OCI-LY1 (cell line): Measurements from ENCODE around the gene GID4.

Experiments used
- H2AFZ ChIP-seq: fragments of 200-600 bp; sonication (generic), shearing (Covaris generic); 2 replicates; pipeline ENCODE4 v1.6.0; 2014; ENCODE audit warnings: antibody characterized with exemption, mild to moderate bottlenecking, low read length
- H3F3A ChIP-seq: fragments of 200-600 bp; sonication (generic), shearing (Covaris generic); 2 replicates; pipeline ENCODE4 v1.6.0; 2014; ENCODE audit warnings: mild to moderate bottlenecking, antibody characterized with exemption, low read length, moderate library complexity; ENCODE audit not compliant: insufficient read depth
- H3K27ac ChIP-seq: fragments of 200-600 bp; sonication (generic); 2 replicates; pipeline ENCODE4 v1.5.1; 2014; ENCODE audit warnings: low read length, mixed run types, mild to moderate bottlenecking, low read depth; ENCODE audit not compliant: poor library complexity, severe bottlenecking
- H3K27me3 ChIP-seq: fragments of 200-600 bp; sonication (generic); 2 replicates; pipeline ENCODE4 v1.6.0; 2014; ENCODE audit warnings: antibody characterized with exemption, mild to moderate bottlenecking, low read length, moderate library complexity; ENCODE audit not compliant: insufficient read depth
- H3K36me3 ChIP-seq: fragments of 200-600 bp; sonication (generic); 2 replicates; pipeline ENCODE4 v1.6.1; 2014; ENCODE audit warnings: mild to moderate bottlenecking, antibody characterized with exemption, low read length, moderate library complexity, mixed read lengths; ENCODE audit not compliant: insufficient read depth
- H3K4me1 ChIP-seq: fragments of 200-600 bp; sonication (generic); 2 replicates; pipeline ENCODE4 v1.5.1; 2014; ENCODE audit warnings: mild to moderate bottlenecking, low read length, moderate library complexity; ENCODE audit not compliant: insufficient read depth, severe bottlenecking
- H3K4me2 ChIP-seq: fragments of 200-600 bp; sonication (generic), shearing (Covaris generic); 2 replicates; pipeline ENCODE4 v1.6.1; 2014; ENCODE audit warnings: low read length
- H3K4me3 ChIP-seq: fragments of 200-600 bp; sonication (generic); 2 replicates; pipeline ENCODE4 v1.5.1; 2014; ENCODE audit warnings: low read length, low read depth, mild to moderate bottlenecking, mixed read lengths; ENCODE audit not compliant: poor library complexity, severe bottlenecking
- H3K79me2 ChIP-seq: fragments of 200-600 bp; shearing (Covaris generic); 2 replicates; pipeline ENCODE4 v1.6.1; 2016; ENCODE audit warnings: mixed run types, low read length, mixed read lengths; ENCODE audit not compliant: insufficient read depth
- H3K9ac ChIP-seq: fragments of 200-600 bp; sonication (generic), shearing (Covaris generic); 2 replicates; pipeline ENCODE4 v1.6.1; 2014; ENCODE audit warnings: mild to moderate bottlenecking, low read length, mixed read lengths
- H3K9me2 ChIP-seq: fragments of 200-600 bp; sonication (generic), shearing (Covaris generic); 2 replicates; pipeline ENCODE4 v1.6.1; 2014; ENCODE audit warnings: low read depth, mild to moderate bottlenecking, low read length, mixed read lengths
- H3K9me3 ChIP-seq: fragments of 200-600 bp; shearing (Covaris generic); 2 replicates; pipeline ENCODE4 v1.6.1; 2014; ENCODE audit warnings: low read length, mixed read lengths
- H4K20me1 ChIP-seq: fragments of 200-600 bp; sonication (generic), shearing (Covaris generic); 2 replicates; pipeline ENCODE4 v1.6.0; 2016; ENCODE audit warnings: mild to moderate bottlenecking, low read length; ENCODE audit not compliant: insufficient read depth
- CTCF ChIP-seq: fragments of 200-600 bp; sonication (generic), shearing (Covaris generic); IDR thresholded peaks from 2 replicates; pipeline ENCODE4 v1.5.1; 2017; ENCODE audit warnings: mild to moderate bottlenecking, antibody characterized with exemption, low read length, moderate library complexity, mixed read lengths
- EZH2 ChIP-seq: fragments of 200-600 bp; sonication (generic), shearing (Covaris generic); IDR thresholded peaks from 2 replicates; pipeline ENCODE4 v1.8.0; 2017; ENCODE audit warnings: borderline replicate concordance, mixed run types, mild to moderate bottlenecking, antibody characterized with exemption, low read length, moderate library complexity, mixed read lengths

GID4 gene

GRCh38 chr17:18016426-18016825 is 22.8 kb upstream of the GID4 start:
- Histone ChIP-seq H3K4me3 (no peak overlapping the region), H3K79me2 (no peaks in the 10 kb centered on the region), H3K4me1 (no peaks in the 10 kb centered on the region), H3K36me3 (peaks cover 42% of the 10 kb centered on the region), H4K20me1 (no peaks in the 10 kb centered on the region), H3F3A (no peaks in the 10 kb centered on the region), H3K9ac (no peak overlapping the region), H3K27ac (no peak overlapping the region), H3K9me3 (no peaks in the 10 kb centered on the region), H2AFZ (no peak overlapping the region), H3K27me3 (no peaks in the 10 kb centered on the region), H3K9me2 (no peaks in the 10 kb centered on the region), H3K4me2 (no peak overlapping the region)
- TF ChIP-seq EZH2 (no peak), CTCF (no peak)

- Histone ChIP-seq H3K9me2 (no peaks in the 10 kb centered on the region), H3K4me2 (no peak overlapping the region), H3K4me3 (no peak overlapping the region), H2AFZ (no peak overlapping the region), H3F3A (no peaks in the 10 kb centered on the region), H3K9ac (no peak overlapping the region), H3K27ac (no peak overlapping the region), H3K79me2 (no peaks in the 10 kb centered on the region), H3K27me3 (no peaks in the 10 kb centered on the region), H3K4me1 (no peaks in the 10 kb centered on the region), H3K9me3 (no peaks in the 10 kb centered on the region), H3K36me3 (peaks cover 39% of the 10 kb centered on the region; the same call in 1 of the 2 replicates), H4K20me1 (no peaks in the 10 kb centered on the region)
- TF ChIP-seq EZH2 (no peak), CTCF (no peak)
Observed at GRCh38 chr17:18017958-18018357, 21.2 kb upstream of the GID4 start.

GRCh38 chr17:18018411-18018921 is 20.7 kb upstream of the GID4 start:
- Histone ChIP-seq H3K4me2 (no peak overlapping the region), H2AFZ (no peak overlapping the region), H3K27me3 (no peaks in the 10 kb centered on the region), H3K9me3 (no peaks in the 10 kb centered on the region), H3K36me3 (peaks cover 36% of the 10 kb centered on the region; the same call in 1 of the 2 replicates), H3K4me1 (no peaks in the 10 kb centered on the region), H3K4me3 (no peak overlapping the region), H3K9ac (no peak overlapping the region), H3K9me2 (no peaks in the 10 kb centered on the region), H4K20me1 (no peaks in the 10 kb centered on the region), H3F3A (no peaks in the 10 kb centered on the region), H3K27ac (no peak overlapping the region), H3K79me2 (no peaks in the 10 kb centered on the region)
- TF ChIP-seq CTCF, result no peak
- TF ChIP-seq EZH2, result no peak
